WTC11 (cell line): ENCODE measurements around the gene NOP56. TPM values are rescaled to one million over a fixed set of nuclear protein-coding genes. Genes with fewer than 3 reads are reported as not detected.

Experiments
- ATAC-seq: fragments of 200-7000 bp; cut with Tn5 transposase; 2 replicates; pipeline ENCODE4 v1.10.0; 2021; ENCODE audit warnings: mild to moderate bottlenecking, moderate library complexity
- CTCF ChIA-PET: fragments of 300-600 bp; sonication (Branson Sonifier 250); formaldehyde crosslinking; loops from one replicate; lab custom pipeline; 2021; ENCODE audit warnings: antibody characterized with exemption; lab: Charles Lee
- POLR2A ChIA-PET: fragments of 350-600 bp; sonication (Branson Sonifier 250); formaldehyde crosslinking; loops from one replicate; lab custom pipeline; 2021; ENCODE audit warnings: antibody characterized with exemption; lab: Charles Lee
- DNase-seq: peaks from one replicate; pipeline ENCODE4 v3.0.0; 2021; ENCODE audit warnings: low spot score
- H3K27ac Mint-ChIP-seq: 2 replicates; pipeline ENCODE4 v1.8.0; 2021; ENCODE audit warnings: mixed read lengths
- H3K27me3 Mint-ChIP-seq: 2 replicates; pipeline ENCODE4 v1.8.0; 2021; ENCODE audit warnings: low read depth, mild to moderate bottlenecking, moderate library complexity, mixed read lengths
- H3K36me3 Mint-ChIP-seq: 2 replicates; pipeline ENCODE4 v1.8.0; 2021; ENCODE audit warnings: mixed read lengths
- H3K4me1 Mint-ChIP-seq: 2 replicates; pipeline ENCODE4 v1.8.0; 2022; ENCODE audit warnings: mixed read lengths
- H3K4me3 Mint-ChIP-seq: 2 replicates; pipeline ENCODE4 v1.8.0; 2021; ENCODE audit warnings: mild to moderate bottlenecking, moderate library complexity, mixed read lengths
- H3K9me3 Mint-ChIP-seq: 2 replicates; pipeline ENCODE4 v1.8.0; 2021; ENCODE audit warnings: mixed read lengths
- ATF3 ChIP-seq: sonication (generic); formaldehyde crosslinking; conservative IDR thresholded peaks from 2 replicates; pipeline ENCODE4 v1.8.1; 2022; ENCODE audit warnings: mild to moderate bottlenecking, missing genetic modification reagents
- CBFB ChIP-seq: sonication (generic); formaldehyde crosslinking; IDR thresholded peaks from 2 replicates; pipeline ENCODE4 v1.8.1; 2022; ENCODE audit warnings: mild to moderate bottlenecking, low read depth, missing genetic modification reagents
- CREB1 ChIP-seq: sonication (generic); formaldehyde crosslinking; IDR thresholded peaks from 2 replicates; pipeline ENCODE4 v1.8.0; 2023; ENCODE audit warnings: mild to moderate bottlenecking, missing genetic modification reagents
- E2F1 ChIP-seq: sonication (generic); formaldehyde crosslinking; IDR thresholded peaks from 2 replicates; pipeline ENCODE4 v1.8.0; 2022; ENCODE audit warnings: mild to moderate bottlenecking, missing genetic modification reagents
- E2F5 ChIP-seq: sonication (generic); formaldehyde crosslinking; IDR thresholded peaks from 2 replicates; pipeline ENCODE4 v1.8.1; 2022; ENCODE audit warnings: mild to moderate bottlenecking, moderate library complexity, missing genetic modification reagents
- FOXJ3 ChIP-seq: sonication (generic); formaldehyde crosslinking; IDR thresholded peaks from 2 replicates; pipeline ENCODE4 v1.9.0; 2021; ENCODE audit warnings: missing genetic modification reagents, mild to moderate bottlenecking, borderline replicate concordance
- GRHL2 ChIP-seq: fragments of 250-450 bp; sonication (Bioruptor Pico); IDR thresholded peaks from 2 replicates; pipeline ENCODE4 v1.8.0; 2022; ENCODE audit warnings: mild to moderate bottlenecking, moderate library complexity; ENCODE audit not compliant: insufficient replicate concordance, severe bottlenecking
- HMGA2 ChIP-seq: fragments of 250-450 bp; sonication (Bioruptor Pico); IDR thresholded peaks from 2 replicates; pipeline ENCODE4 v1.4.0; 2021; ENCODE audit warnings: mild to moderate bottlenecking, moderate library complexity
- JAZF1 ChIP-seq: fragments of 250-450 bp; sonication (Bioruptor Pico); IDR thresholded peaks from 2 replicates; pipeline ENCODE4 v1.9.0; 2021; ENCODE audit warnings: moderate library complexity, mild to moderate bottlenecking, inconsistent platforms
- JUN ChIP-seq: sonication (generic); formaldehyde crosslinking; IDR thresholded peaks from 2 replicates; pipeline ENCODE4 v1.8.0; 2023; ENCODE audit warnings: mild to moderate bottlenecking, missing genetic modification reagents
- MAX ChIP-seq: sonication (generic); formaldehyde crosslinking; IDR thresholded peaks from 2 replicates; pipeline ENCODE4 v1.8.0; 2022; ENCODE audit warnings: mild to moderate bottlenecking, missing genetic modification reagents
- NFE2L1 ChIP-seq: sonication (generic); formaldehyde crosslinking; IDR thresholded peaks from 2 replicates; pipeline ENCODE4 v1.8.1; 2023; ENCODE audit warnings: missing genetic modification reagents
- NR2C2 ChIP-seq: sonication (generic); formaldehyde crosslinking; IDR thresholded peaks from 2 replicates; pipeline ENCODE4 v1.8.0; 2022; ENCODE audit warnings: mild to moderate bottlenecking, missing genetic modification reagents
- NR3C1 ChIP-seq: sonication (generic); formaldehyde crosslinking; conservative IDR thresholded peaks from 2 replicates; pipeline ENCODE4 v1.8.1; 2023; ENCODE audit warnings: low read depth, mild to moderate bottlenecking, missing genetic modification reagents
- OVOL2 ChIP-seq: fragments of 250-450 bp; sonication (Bioruptor Pico); IDR thresholded peaks from 2 replicates; pipeline ENCODE4 v1.9.0; 2021; ENCODE audit warnings: mild to moderate bottlenecking, borderline replicate concordance
- PRRX2 ChIP-seq: fragments of 250-450 bp; sonication (Bioruptor Pico); IDR thresholded peaks from 2 replicates; pipeline ENCODE4 v1.8.0; 2021; ENCODE audit warnings: mild to moderate bottlenecking
- SMAD3 ChIP-seq: sonication (generic); formaldehyde crosslinking; IDR thresholded peaks from 2 replicates; pipeline ENCODE4 v1.8.0; 2022; ENCODE audit warnings: missing genetic modification reagents, mild to moderate bottlenecking, borderline replicate concordance
- SMAD4 ChIP-seq: sonication (generic); formaldehyde crosslinking; IDR thresholded peaks from 2 replicates; pipeline ENCODE4 v1.8.0; 2022; ENCODE audit warnings: mild to moderate bottlenecking, missing genetic modification reagents
- SP1 ChIP-seq: sonication (generic); formaldehyde crosslinking; conservative IDR thresholded peaks from 2 replicates; pipeline ENCODE4 v1.8.1; 2022; ENCODE audit warnings: missing genetic modification reagents
- STAT6 ChIP-seq: sonication (generic); formaldehyde crosslinking; conservative IDR thresholded peaks from 2 replicates; pipeline ENCODE4 v1.8.1; 2023; ENCODE audit warnings: mild to moderate bottlenecking, low read depth, missing genetic modification reagents, moderate library complexity
- TCF7 ChIP-seq: sonication (generic); formaldehyde crosslinking; IDR thresholded peaks from 2 replicates; pipeline ENCODE4 v1.8.0; 2022; ENCODE audit warnings: mild to moderate bottlenecking, low read depth, missing genetic modification reagents, moderate library complexity
- TP53 ChIP-seq: sonication (generic); formaldehyde crosslinking; IDR thresholded peaks from 2 replicates; pipeline ENCODE4 v1.8.1; 2023; ENCODE audit warnings: mild to moderate bottlenecking, missing genetic modification reagents
- USF1 ChIP-seq: sonication (generic); formaldehyde crosslinking; IDR thresholded peaks from 2 replicates; pipeline ENCODE4 v1.8.0; 2022; ENCODE audit warnings: mild to moderate bottlenecking, missing genetic modification reagents
- USF2 ChIP-seq: sonication (generic); formaldehyde crosslinking; IDR thresholded peaks from 2 replicates; pipeline ENCODE4 v1.8.1; 2023; ENCODE audit warnings: mild to moderate bottlenecking, missing genetic modification reagents, moderate library complexity
- ZBTB21 ChIP-seq: sonication (generic); formaldehyde crosslinking; IDR thresholded peaks from 2 replicates; pipeline ENCODE4 v1.8.1; 2023; ENCODE audit warnings: mild to moderate bottlenecking, missing genetic modification reagents, borderline replicate concordance
- ZNF317 ChIP-seq: sonication (generic); formaldehyde crosslinking; IDR thresholded peaks from 2 replicates; pipeline ENCODE4 v1.8.1; 2023; ENCODE audit warnings: low read depth, mild to moderate bottlenecking, moderate library complexity, missing genetic modification reagents, borderline replicate concordance
- ZNF416 ChIP-seq: fragments of 250-450 bp; sonication (Bioruptor Pico); IDR thresholded peaks from 2 replicates; pipeline ENCODE4 v1.9.0; 2021; ENCODE audit warnings: mild to moderate bottlenecking, inconsistent platforms
- total RNA-seq: library from RNA; stranded (reverse); gene quantifications from 3 replicates; pipeline ENCODE4 v1.2.3, GENCODE V29; 2021

NOP56 gene
- total RNA-seq, 1 experiment from 2014 or later = 634 TPM

- Mint-ChIP-seq H3K9me3 (no peaks in the 10 kb centered on the region), H3K36me3 (no peaks in the 10 kb centered on the region), H3K4me1 (peaks cover 36% of the 10 kb centered on the region), H3K4me3 (no peak overlapping the region), H3K27me3 (peaks cover 96% of the 10 kb centered on the region), H3K27ac (no peak overlapping the region)
- ChIA-PET POLR2A (no interaction called here), CTCF (interaction anchor here (1.2 to 1.5 kb wide), 3 partner anchors 45 to 57 kb away, joined by 3 to 7 read pairs (median 3); no protein-coding TSS in a partner anchor)
- ATAC-seq = no peak
- no peak for DNase-seq
- no peak for TF ChIP-seq STAT6 (CRISPR knock-in tag)
- no peak for TF ChIP-seq OVOL2 (CRISPR knock-in tag)
- no peak for TF ChIP-seq CBFB (CRISPR knock-in tag)
- TF ChIP-seq NFE2L1 (CRISPR knock-in tag) = no peak
- no peak for TF ChIP-seq MAX (CRISPR knock-in tag)
- TF ChIP-seq TCF7 (CRISPR knock-in tag) = no peak
- TF ChIP-seq ATF3 (CRISPR knock-in tag) = no peak
- no peak for TF ChIP-seq NR2C2 (CRISPR knock-in tag)
- no peak for TF ChIP-seq USF2 (CRISPR knock-in tag)
- TF ChIP-seq TP53 (CRISPR knock-in tag) = no peak
- TF ChIP-seq SMAD4 (CRISPR knock-in tag) = no peak
- TF ChIP-seq ZNF317 (CRISPR knock-in tag) = no peak
- TF ChIP-seq ZNF416 (CRISPR knock-in tag) = no peak
- TF ChIP-seq SMAD3 (CRISPR knock-in tag) = no peak
- no peak for TF ChIP-seq SP1
- no peak for TF ChIP-seq CREB1
- no peak for TF ChIP-seq JUN (CRISPR knock-in tag)
- no peak for TF ChIP-seq E2F1 (CRISPR knock-in tag)
- no peak for TF ChIP-seq HMGA2
Observed at GRCh38 chr20:2698912-2699311, 46.5 kb downstream of the NOP56 start.

- Mint-ChIP-seq H3K9me3 (no peaks in the 10 kb centered on the region), H3K27ac (no peak overlapping the region), H3K4me1 (peaks cover 31% of the 10 kb centered on the region), H3K4me3 (no peak overlapping the region), H3K27me3 (peaks cover 96% of the 10 kb centered on the region), H3K36me3 (no peaks in the 10 kb centered on the region)
- ATAC-seq (peak; percentile 21), DNase-seq (no peak)
- ChIA-PET POLR2A (interaction anchor here (1.0 kb wide), 1 partner anchor 53 kb away, joined by 3 read pairs; no protein-coding TSS in a partner anchor), CTCF (interaction anchor here (0.6 to 3.3 kb wide), 9 partner anchors 11 to 175 kb away, joined by 3 to 35 read pairs (median 4); no protein-coding TSS in a partner anchor)
- no peak for TF ChIP-seq E2F1 (CRISPR knock-in tag)
- TF ChIP-seq ZBTB21 (CRISPR knock-in tag) = no peak
- TF ChIP-seq JAZF1 = no peak
- no peak for TF ChIP-seq E2F5 (CRISPR knock-in tag)
- TF ChIP-seq FOXJ3 (CRISPR knock-in tag) = no peak
- no peak for TF ChIP-seq NR3C1
- no peak for TF ChIP-seq PRRX2
- no peak for TF ChIP-seq ZNF317 (CRISPR knock-in tag)
- TF ChIP-seq GRHL2 = no peak
- TF ChIP-seq USF1 (CRISPR knock-in tag) = no peak
Observed at GRCh38 chr20:2699775-2700413, 47.5 kb downstream of the NOP56 start.
